HTERT RPE-1 (cell line): ENCODE measurements around the gene DCLK1.

ENCODE experiments used
- in situ Hi-C: fragments of 300-500 bp; cut with MboI; formaldehyde crosslinking; loops from 4 replicates; pipeline ENCODE4 v1.14.3; 2020; ENCODE audit warnings: low sequenced_read_pairs

DCLK1 gene

GRCh38 chr13:35912841-35913240 lies 218.3 kb downstream of the DCLK1 start:
- in situ Hi-C loops: no loop called here

- in situ Hi-C loops: no loop called here
Measured at GRCh38 chr13:35909837-35910540, 221.2 kb downstream of the DCLK1 start.

- in situ Hi-C loops: no loop called here
Measured at GRCh38 chr13:35909091-35909490, 222.1 kb downstream of the DCLK1 start.

- in situ Hi-C loops: no loop called here
Measured at GRCh38 chr13:35908226-35908625, 223.0 kb downstream of the DCLK1 start.

GRCh38 chr13:35906636-35907035 lies 224.5 kb downstream of the DCLK1 start:
- in situ Hi-C loops: no loop called here

GRCh38 chr13:35903075-35903474 lies 228.1 kb downstream of the DCLK1 start:
- in situ Hi-C loops: no loop called here

GRCh38 chr13:35898041-35898440 lies 233.1 kb downstream of the DCLK1 start:
- in situ Hi-C loops: no loop called here

- in situ Hi-C loops: no loop called here
Measured at GRCh38 chr13:35894636-35895035, 236.5 kb downstream of the DCLK1 start.

- in situ Hi-C loops: no loop called here
Measured at GRCh38 chr13:35892837-35893814, 238.1 kb downstream of the DCLK1 start.

- in situ Hi-C loops: no loop called here
Measured at GRCh38 chr13:35891507-35892441, 239.4 kb downstream of the DCLK1 start.

GRCh38 chr13:35889560-35889959 lies 241.6 kb downstream of the DCLK1 start:
- in situ Hi-C loops: no loop called here

- in situ Hi-C loops: no loop called here
Measured at GRCh38 chr13:35888981-35889380, 242.2 kb downstream of the DCLK1 start.

GRCh38 chr13:35888457-35888883 lies 242.7 kb downstream of the DCLK1 start:
- in situ Hi-C loops: no loop called here

- in situ Hi-C loops: no loop called here
Measured at GRCh38 chr13:35887115-35887666, 244.0 kb downstream of the DCLK1 start.

GRCh38 chr13:35886332-35887114 lies 244.7 kb downstream of the DCLK1 start:
- in situ Hi-C loops: no loop called here

- in situ Hi-C loops: no loop called here
Measured at GRCh38 chr13:35884211-35884760, 246.9 kb downstream of the DCLK1 start.

- in situ Hi-C loops: no loop called here
Measured at GRCh38 chr13:35882722-35883497, 248.3 kb downstream of the DCLK1 start.

- in situ Hi-C loops: no loop called here
Measured at GRCh38 chr13:35881360-35881759, 249.8 kb downstream of the DCLK1 start.

- in situ Hi-C loops: no loop called here
Measured at GRCh38 chr13:35879111-35879510, 252.1 kb downstream of the DCLK1 start.
